ENCODE measurements around the gene GTPBP6. TPM values are rescaled to one million over a fixed set of nuclear protein-coding genes. Genes with fewer than 3 reads are reported as not detected.

GTPBP6 gene
- total RNA-seq, 1 donor from 2014 or later = 68.2 TPM

DNA sequence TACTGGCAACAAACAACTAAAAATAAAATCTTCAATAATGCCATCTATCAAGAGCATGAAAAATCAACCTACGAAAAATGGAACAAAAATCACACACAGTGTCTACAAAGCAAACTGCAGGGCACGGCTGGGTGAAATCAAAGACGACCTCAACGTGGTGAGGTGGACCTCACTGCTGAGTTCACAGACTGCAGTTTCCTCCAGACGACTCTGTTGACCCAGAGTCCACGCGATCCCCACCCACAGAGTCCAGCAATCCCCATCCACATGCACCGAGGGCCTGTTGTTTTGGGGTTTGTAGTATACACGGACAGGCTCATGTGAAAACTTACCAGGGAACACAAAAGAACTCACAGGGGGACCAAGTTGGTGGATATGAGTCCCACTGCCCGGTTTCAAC lies 31.1 kb upstream of the GTPBP6 start:
- H3K36me3 ChIP-seq (ENCODE audit: control insufficient read depth, insufficient read depth, low read length) = peaks cover 3% of the 10 kb centered on the region
- no peak overlapping the region for H3K4me3 ChIP-seq (ENCODE audit: low read depth, low read length)
- DNase-seq (ENCODE audit: low read depth) (no peak), FAIRE-seq (no peak)
- H3K27me3 ChIP-seq (ENCODE audit: control insufficient read depth, insufficient read depth, low read length) = no peaks in the 10 kb centered on the region
- TF ChIP-seq, protein P1, sequence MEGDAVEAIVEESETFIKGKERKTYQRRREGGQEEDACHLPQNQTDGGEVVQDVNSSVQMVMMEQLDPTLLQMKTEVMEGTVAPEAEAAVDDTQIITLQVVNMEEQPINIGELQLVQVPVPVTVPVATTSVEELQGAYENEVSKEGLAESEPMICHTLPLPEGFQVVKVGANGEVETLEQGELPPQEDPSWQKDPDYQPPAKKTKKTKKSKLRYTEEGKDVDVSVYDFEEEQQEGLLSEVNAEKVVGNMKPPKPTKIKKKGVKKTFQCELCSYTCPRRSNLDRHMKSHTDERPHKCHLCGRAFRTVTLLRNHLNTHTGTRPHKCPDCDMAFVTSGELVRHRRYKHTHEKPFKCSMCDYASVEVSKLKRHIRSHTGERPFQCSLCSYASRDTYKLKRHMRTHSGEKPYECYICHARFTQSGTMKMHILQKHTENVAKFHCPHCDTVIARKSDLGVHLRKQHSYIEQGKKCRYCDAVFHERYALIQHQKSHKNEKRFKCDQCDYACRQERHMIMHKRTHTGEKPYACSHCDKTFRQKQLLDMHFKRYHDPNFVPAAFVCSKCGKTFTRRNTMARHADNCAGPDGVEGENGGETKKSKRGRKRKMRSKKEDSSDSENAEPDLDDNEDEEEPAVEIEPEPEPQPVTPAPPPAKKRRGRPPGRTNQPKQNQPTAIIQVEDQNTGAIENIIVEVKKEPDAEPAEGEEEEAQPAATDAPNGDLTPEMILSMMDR (IDR thresholded peaks at IDR 0.05; ENCODE audit: insufficient read depth, low read length, severe bottlenecking) = no peak

DNA sequence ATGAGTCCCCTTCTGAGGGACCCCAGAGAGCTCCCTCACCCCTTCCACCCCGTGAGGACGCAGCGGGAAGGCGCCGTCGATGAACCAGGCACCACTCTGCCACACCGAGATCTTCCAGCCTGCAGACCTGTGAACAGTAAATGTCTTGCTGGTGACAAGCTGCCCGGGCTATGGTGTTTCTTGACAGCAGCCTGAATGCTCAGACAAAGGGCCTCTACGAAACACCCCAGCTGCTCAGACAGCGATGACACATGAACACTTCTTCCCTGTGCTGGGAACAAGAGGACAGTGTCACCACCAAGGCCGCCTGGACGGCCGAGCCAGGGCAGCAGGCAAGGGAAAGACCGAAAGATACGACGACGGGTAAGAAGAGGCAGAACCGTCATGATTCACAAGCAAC lies 30.6 kb upstream of the GTPBP6 start:
- FAIRE-seq = no peak
- Histone ChIP-seq H3K4me3 (ENCODE audit: low read depth, low read length) (no peak overlapping the region), H3K36me3 (ENCODE audit: control insufficient read depth, insufficient read depth, low read length) (peaks cover 3% of the 10 kb centered on the region), H3K27me3 (ENCODE audit: control insufficient read depth, insufficient read depth, low read length) (no peaks in the 10 kb centered on the region)
- no peak for DNase-seq (ENCODE audit: low read depth)
- TF ChIP-seq, protein P1 (IDR thresholded peaks at IDR 0.05; ENCODE audit: insufficient read depth, low read length, severe bottlenecking) = no peak

DNA sequence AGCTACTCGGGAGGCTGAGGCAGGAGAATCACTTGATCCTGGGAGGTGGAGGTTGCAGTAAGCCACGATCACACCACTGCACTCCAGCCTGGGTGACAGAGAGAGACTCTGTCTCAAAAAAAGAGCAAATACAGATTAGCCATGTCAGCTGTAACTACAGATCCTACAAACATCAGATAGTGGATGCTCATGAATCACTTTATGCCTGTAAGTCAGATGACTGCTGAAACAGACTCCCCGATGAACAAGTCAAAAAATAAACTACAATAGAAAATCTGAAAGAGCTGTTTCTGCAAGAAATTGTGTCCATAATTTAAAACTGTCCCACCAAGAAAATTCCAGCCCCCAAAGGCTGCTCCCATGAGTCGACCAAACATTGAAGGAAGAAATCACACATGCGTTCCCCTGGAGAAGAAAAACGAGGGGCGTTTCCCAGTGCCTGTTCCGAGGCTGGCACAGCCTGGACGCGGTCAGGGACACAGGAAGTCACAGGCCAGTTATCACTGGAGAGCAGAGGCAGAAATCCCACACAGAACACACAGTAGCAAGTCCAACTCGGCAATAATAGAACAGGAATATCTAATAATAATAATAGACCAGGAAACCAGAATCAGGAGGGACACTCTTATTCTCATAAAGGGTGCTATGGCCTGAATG lies 30.0 kb upstream of the GTPBP6 start:
- no peaks in the 10 kb centered on the region for H3K27me3 ChIP-seq (ENCODE audit: control insufficient read depth, insufficient read depth, low read length)
- no peak for DNase-seq (ENCODE audit: low read depth)
- no peak for FAIRE-seq
- H3K36me3 ChIP-seq (ENCODE audit: control insufficient read depth, insufficient read depth, low read length) = peaks cover 3% of the 10 kb centered on the region
- no peak overlapping the region for H3K4me3 ChIP-seq (ENCODE audit: low read depth, low read length)
- TF ChIP-seq, protein P1 (IDR thresholded peaks at IDR 0.05; ENCODE audit: insufficient read depth, low read length, severe bottlenecking) = no peak

DNA sequence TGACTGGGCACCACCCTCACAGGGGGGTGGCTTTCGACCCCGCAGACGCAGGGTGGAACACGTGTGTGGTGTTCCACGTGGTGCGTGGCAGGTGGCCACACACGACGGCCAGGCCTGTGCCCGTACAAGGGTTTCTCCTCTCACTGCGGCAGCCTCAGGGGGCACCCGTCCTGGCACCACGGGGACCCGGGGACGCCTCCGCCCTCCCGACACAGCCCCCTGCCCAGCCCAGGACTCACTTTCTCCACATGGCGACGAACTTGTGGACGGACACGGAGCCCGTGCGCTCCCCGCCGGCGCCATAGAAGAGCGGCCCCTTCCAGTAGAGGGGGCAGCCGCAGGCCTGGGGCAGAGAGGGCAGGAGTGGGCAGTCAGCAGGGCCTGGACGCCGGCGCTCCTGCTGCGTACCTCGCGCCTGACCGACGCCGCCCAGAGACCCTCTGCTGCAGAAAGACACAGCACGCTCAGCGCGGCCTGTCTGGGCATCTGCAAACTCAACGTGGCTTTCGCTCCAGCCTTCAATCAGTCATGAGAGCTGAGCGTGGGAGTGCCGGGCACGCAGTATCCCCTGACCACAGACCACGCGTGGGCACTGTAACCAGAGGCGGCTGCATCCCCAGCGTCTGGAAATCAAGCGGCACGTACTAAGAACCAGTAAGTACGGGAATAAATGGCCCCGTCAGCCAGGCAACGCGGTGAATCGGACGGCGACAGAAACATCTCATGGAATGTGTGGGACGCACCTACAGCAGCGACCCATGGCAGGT lies 28.9 kb upstream of the GTPBP6 start:
- Histone ChIP-seq H3K4me3 (ENCODE audit: low read depth, low read length) (no peak overlapping the region), H3K27me3 (ENCODE audit: control insufficient read depth, insufficient read depth, low read length) (no peaks in the 10 kb centered on the region), H3K36me3 (ENCODE audit: control insufficient read depth, insufficient read depth, low read length) (peaks cover 3% of the 10 kb centered on the region)
- DNase-seq (ENCODE audit: low read depth) = no peak
- TF ChIP-seq, protein P1 (IDR thresholded peaks at IDR 0.05; ENCODE audit: insufficient read depth, low read length, severe bottlenecking) = no peak
- FAIRE-seq = no peak

DNA sequence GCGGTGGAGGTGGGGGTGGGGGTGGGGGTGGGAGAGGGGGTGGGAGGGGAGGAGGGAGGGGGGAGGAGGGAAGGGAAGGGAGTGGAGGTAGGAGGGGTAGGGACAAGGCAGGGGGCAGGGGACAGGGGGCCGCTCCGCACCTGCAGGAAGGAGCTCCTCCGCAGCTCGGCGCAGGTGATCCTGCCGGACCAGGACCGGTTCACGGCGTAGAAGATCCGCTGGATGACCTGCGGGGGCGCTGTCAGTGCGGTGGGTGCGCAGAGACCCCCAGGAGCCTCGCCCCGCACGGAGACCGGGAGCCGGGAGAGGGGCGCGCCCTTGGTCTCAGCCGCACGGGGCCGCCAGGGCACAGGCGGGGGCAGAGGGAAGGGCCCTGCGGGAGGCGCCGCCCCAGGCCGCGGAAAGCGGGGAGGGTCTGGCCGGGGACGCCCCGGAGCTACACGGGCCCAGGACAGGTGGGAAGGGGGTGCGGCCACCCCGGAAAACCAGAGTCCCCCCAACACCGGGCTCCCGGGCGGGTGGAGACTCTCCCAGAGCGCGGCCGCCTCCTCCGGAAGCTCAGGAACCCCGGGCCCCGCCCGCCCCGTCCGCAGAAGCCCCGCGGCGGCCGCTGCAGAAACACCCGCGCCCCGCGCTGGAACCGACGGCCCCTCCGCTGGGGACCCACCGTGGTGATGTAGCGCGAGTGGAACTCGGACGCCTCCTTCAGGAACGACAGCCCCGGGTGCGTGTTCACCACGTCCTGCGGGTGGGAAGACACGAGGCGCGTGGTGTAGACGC lies 27.6 kb upstream of the GTPBP6 start:
- FAIRE-seq (no peak), DNase-seq (ENCODE audit: low read depth) (no peak)
- Histone ChIP-seq H3K4me3 (ENCODE audit: low read depth, low read length) (no peak overlapping the region), H3K36me3 (ENCODE audit: control insufficient read depth, insufficient read depth, low read length) (peaks cover 3% of the 10 kb centered on the region), H3K27me3 (ENCODE audit: control insufficient read depth, insufficient read depth, low read length) (no peaks in the 10 kb centered on the region)
- TF ChIP-seq, protein P1 (IDR thresholded peaks at IDR 0.05; ENCODE audit: insufficient read depth, low read length, severe bottlenecking) = no peak
